Hepatic stellate cell (primary cell): ENCODE results near the gene CD300LD.
"Not testable (repeated sequence)": the region's sequence is repeated elsewhere in the genome, so short reads cannot be mapped to it uniquely, and the experiment has no call there.

Experiments used
- DNase-seq: peaks from one replicate; pipeline ENCODE4 v3.0.0; 2011; ENCODE audit warnings: low spot score

The CD300LD gene

GRCh38 chr17:74592087-74592990 lies at the start of gene CD300LD:
CD300LD (minus strand) TSS chr17:74592283; CDS start chr17:74592202, 81 bp downstream.
- no peak for DNase-seq

DNA sequence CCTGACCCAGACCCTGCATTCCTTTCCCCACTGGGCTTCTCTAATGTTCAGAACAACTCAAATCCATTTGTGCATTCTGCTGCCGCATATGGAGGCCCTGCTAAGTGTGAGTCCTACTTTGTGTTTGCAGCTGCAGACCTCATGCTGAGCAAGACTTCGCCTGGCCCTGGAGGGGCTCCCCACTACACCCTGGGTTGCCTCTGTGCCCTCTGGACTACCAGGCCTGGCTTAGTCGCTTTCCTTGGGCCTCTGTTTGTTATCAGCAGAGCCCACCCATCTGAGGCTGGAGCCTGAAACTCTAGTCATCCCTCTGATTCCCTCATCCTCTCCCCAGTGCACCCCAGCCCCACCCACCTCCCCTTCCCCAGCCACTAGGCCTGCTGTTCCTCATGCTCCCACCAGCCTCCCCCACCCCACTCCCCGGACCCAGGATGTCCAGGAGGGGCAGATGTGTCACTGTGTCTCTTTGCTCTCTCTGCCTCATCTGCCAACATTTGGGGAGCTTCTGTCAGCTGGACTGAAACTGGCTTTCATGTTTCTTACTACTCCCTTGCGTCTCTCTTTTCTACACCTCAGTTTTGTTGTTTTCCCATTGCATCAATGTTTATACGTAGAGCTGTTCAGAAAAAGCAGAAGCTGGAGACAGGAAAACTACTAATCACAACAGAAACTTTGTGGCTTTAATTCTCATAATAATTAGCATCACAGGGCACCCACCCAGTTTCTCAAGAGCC lies 49.3 kb upstream of the CD300LD start:
- no peak for DNase-seq

GRCh38 chr17:74639704-74640151 lies 47.6 kb upstream of the CD300LD start:
- DNase-seq = no peak

DNA sequence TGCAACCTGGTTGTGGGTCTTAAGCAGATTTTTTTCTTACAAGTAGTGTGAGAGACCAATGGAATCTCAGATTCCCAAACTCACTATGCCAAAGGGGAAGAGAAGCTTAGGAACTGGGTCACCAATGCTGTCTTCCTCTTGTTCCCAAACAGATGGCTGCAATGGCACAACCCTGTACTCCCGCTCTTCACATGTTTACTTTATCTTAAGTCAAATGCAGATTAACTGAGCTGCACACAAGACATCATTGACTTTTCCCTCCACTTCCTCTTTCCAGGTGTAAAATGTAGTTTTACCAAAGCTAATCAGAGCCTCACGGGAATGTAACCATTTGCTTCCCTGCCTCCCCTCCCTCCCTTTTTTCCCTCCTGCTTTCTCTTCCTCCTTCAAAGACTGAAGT lies 45.8 kb upstream of the CD300LD start:
- no peak for DNase-seq

- DNase-seq = no peak
Observed at GRCh38 chr17:74637265-74637664, 45.2 kb upstream of the CD300LD start.

GRCh38 chr17:74636541-74637085 lies 44.5 kb upstream of the CD300LD start:
- DNase-seq = not testable (repeated sequence)

DNA sequence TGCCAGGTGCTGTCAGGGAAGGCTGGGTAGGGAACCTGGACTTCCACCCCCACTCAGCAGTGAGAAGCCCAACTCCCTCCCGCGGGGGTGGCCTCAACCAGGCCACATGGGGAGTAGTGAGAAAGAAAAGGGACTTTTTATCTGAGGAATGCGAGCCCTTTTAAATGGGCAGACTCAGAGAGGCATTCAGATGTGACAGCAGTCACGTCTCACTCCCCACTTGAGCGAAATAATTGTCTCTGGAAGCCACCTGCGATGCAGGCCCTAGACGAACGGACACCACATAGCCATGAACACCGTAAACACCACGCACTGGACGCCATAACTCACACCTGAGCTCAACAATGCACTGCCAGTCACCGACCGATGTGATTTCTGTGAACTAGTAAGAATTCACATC lies 43.3 kb upstream of the CD300LD start:
- DNase-seq = no peak

GRCh38 chr17:74633326-74633725 lies 41.2 kb upstream of the CD300LD start:
- no peak for DNase-seq

GRCh38 chr17:74632617-74633016 lies 40.5 kb upstream of the CD300LD start:
- no peak for DNase-seq

DNA sequence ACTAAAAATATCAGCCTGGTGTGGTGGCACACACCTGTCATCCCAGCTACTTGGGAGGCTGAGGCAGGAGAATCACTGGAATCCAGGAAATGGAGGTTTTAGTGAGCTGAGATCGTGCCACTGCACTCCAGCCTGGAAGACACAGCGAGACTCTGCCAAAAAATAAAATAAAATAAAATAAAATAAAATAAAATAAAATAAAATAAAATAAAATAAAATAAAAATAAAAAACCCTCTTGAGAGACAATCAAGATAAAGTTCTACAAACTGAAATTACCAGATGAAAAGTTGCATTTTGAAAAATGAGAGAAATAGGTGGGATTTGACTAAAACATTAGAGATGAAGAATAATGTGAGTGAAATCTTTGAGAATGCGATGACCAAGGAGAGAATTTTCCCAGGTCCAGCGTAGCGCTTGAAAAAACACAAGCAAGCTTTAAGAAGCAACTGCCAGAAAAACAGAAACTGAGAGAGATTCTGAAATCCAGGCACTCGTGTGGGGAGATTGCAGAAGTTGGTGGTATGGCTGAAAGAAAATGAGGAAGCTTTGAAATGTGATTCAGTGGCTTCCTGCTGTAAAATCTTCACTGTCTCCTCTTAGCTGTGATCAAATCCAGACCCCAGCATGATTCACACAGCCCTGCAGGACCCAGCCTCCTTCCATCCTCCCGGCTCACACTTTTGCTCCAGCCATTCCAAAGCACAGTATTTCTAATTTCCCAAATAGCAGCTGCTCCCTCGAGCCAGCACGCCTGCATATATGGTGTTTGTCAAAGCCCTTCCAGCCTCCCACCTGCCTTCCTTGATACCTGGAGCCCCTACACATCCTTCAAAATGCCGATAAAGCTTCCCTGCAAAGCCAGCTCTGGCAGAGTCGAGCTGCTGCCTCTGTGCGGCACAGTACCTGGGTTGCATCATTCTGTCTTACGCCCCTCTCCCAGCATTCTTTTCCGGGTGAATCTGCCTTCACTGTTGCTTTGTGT lies 39.7 kb upstream of the CD300LD start:
- DNase-seq = peak; percentile 18

DNA sequence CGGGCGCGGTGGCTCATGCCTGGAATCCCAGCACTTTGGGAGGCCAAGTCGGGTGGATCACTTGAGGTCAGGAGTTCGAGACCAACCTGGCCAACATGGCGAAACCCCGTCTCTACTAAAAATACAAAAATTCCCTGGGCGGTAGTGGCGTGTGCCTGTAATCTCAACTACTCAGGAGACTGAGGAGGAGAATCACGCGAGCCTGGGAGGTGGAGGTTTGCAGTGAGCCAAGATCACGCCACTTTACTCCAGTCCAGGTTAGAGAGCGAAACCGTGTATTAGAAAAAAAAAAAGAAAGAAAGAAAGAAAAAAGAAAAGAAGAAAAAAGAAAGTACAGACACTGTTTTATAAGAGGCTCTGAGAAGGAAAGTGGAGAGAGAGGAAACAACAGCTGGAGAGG lies 38.2 kb upstream of the CD300LD start:
- not testable (repeated sequence) for DNase-seq

- DNase-seq = no peak
Observed at GRCh38 chr17:74625661-74626060, 33.6 kb upstream of the CD300LD start.

GRCh38 chr17:74624131-74624530 lies 32.0 kb upstream of the CD300LD start:
- DNase-seq = no peak

- DNase-seq = no peak
Observed at GRCh38 chr17:74623693-74624093, 31.6 kb upstream of the CD300LD start, which contains the start of gene CD300E. CD300E (minus strand) TSS chr17:74623738; CDS start chr17:74623621, 117 bp downstream.

GRCh38 chr17:74619077-74619673 lies 27.1 kb upstream of the CD300LD start:
- DNase-seq = no peak

GRCh38 chr17:74618451-74618850 lies 26.4 kb upstream of the CD300LD start:
- DNase-seq = no peak

GRCh38 chr17:74616696-74617095 lies 24.6 kb upstream of the CD300LD start:
- no peak for DNase-seq

DNA sequence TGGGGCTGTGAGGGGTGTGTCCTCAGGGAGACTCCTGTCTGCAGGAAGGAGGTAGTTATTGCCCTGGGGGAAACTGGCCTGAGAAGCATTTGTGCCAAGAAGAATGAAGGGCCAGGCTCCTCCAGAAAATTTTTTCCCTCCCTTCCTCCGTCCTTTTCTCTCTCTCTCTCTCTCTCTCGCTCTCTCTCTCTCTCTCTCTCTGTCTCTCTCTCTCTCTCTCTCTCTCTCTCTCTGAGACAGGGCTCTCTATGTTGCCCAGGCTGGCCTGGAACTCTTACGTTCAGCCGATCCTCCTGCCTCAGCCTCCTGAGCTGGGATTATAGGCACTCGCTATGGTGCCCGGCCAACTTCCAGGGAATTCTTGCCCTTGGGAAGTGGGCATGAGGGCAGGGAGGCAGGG lies 20.0 kb upstream of the CD300LD start:
- no peak for DNase-seq

GRCh38 chr17:74610108-74610507 lies 18.0 kb upstream of the CD300LD start:
- no peak for DNase-seq

DNA sequence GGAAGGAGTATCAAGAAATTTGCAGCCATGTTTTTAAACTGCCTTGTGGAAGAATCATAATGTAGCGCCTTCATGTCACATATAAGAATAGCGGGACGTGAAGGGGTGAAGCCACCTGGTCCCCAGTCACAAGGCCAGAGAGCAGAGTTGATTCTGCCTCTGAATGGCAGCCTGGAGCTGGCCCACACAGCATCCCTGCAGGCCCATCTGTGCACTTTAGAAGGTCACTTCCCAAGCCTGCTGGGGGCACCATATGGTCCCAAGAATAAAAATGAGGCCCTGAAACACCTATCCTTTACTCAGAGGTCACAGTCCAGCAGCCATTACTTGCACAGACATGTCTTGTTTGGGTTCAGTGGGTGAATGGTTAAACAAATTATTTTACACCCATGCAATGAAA lies 16.4 kb upstream of the CD300LD start:
- DNase-seq = no peak

DNA sequence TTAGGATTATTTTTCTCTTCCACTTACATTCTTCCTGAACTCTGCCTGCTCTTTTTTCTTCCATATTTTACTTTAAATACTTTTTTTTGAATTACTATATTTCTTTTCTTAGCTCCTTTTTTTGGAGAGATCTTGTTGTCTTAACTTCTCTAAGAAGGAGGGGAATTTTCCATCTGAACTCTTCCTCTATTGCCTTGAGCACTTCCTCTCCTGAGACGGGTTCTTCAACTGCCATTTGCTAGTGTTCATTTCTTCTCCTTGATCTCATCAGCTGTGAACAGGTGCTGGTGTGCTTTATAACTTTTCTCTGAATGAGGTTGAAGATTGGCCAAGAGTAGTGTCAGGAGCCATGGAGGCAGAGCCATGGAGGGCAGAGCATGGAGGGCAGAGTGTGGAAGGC lies 15.1 kb upstream of the CD300LD start:
- no peak for DNase-seq
